GM19035 (cell line): ENCODE measurements around the gene KIF18B.

Experiments used
- ATAC-seq: cut with Tn5 transposase; IDR thresholded peaks from one replicate; pipeline ENCODE4 v1.9.1; 2021; ENCODE audit not compliant: unreplicated experiment

KIF18B gene

DNA sequence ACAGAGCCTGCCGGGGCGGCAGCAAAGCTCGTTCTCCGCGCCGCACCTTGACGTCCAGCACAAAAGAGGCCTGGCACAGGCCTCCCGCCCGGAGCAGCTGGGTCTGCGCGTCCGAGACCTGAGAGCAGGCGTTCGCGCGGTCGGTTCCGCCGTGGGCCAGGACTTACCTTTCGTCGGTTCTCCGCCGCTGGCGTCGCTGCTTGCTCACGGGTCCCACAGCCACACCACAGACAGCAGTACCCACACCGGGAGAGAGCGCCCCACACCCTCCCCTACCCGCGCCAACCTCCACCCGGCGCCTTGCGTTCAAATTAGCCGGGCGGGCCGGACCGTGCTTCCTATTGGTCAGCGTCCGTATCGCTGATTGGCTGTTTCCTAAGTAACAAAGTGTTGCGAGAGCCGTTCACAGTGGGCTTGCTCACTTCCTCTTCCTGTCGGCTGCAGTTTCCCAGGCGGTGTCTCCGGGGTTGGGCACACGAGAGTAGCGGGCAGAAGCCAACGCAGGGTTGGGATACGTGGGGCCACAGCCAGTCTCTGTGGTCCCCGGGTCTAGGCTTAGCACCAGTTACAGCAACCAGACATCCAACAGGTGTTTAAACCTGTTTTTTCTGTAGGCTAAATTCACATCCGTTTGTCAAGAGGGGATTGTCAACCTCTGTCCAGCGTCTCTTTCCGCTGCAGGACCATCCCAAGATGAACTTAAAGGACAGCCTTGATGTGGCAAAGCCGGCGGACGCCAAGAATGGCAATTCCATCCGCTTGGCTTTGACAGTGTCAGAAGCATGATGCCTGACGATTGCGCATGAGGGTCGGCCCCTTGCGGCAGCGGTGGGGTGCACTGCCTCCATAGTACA lies at the start of gene KIF18B:
KIF18B (minus strand) TSS at position 313 of the 854 bp plus-strand sequence. CDS start 11,429 bp downstream, outside the sequence.
- ATAC-seq = peak; percentile 96

DNA sequence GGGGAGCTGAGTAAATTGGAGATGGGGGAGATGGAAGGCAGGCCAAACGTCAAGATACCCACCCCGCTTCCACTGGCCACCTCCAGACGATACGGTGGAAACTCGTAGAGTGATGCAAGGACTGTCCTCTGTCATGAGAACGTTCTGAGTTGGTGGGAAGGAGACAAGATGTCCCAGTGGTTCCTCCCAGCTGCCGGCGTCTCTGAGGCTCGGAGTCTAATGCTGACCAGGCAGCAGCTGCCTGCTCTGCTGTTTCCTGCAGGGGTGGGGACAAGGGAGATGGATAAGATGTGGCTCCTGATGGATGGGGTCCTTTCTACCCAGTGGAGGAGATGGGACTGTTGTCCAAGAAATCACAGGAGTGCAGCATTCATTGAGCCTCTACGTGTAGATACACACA lies 48.7 kb upstream of the KIF18B start:
- no peak for ATAC-seq

GRCh38 chr17:44995436-44996001 lies 47.9 kb upstream of the KIF18B start:
- ATAC-seq = no peak

DNA sequence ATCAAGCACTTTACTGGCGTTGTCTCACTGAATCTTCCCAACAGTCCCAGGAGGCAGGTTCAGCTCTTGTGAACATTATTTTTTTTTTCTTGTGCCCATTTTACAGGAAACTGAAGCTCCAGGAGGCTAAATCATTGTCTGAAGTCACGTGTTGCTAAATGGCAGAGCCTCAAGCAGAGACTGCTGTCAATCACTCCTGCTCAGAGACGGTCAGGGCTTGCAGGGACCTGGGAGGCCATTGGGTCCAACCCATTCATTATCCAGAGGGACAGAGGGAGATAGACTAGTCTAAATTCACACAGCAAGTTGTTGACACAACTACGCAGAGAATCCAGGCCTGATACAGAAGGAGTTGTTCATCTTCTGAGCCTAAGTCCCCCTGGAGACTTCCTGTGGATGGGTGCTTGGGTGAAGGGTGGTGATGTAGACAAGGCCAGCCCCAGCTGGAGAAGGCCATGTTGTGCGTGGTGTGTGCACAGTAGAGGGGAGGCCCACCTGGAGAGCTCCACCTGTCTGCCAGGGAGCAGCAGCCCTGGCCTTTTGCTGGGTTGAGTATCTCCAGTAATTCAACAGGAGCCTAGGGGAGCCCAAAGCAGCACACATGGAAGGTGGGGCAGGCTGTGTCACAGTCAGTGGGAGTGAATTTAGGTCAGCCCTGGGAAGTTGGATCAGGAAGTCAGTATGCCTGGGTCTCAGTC lies 44.8 kb upstream of the KIF18B start:
- ATAC-seq = no peak

GRCh38 chr17:44990994-44991393 lies 43.4 kb upstream of the KIF18B start:
- ATAC-seq = no peak

- ATAC-seq = no peak
Measured at GRCh38 chr17:44989552-44990138, 42.1 kb upstream of the KIF18B start.

GRCh38 chr17:44988044-44988942 lies 40.7 kb upstream of the KIF18B start:
- ATAC-seq = no peak

- no peak for ATAC-seq
Measured at GRCh38 chr17:44983563-44983962, 36.0 kb upstream of the KIF18B start.

- ATAC-seq = no peak
Measured at GRCh38 chr17:44982113-44982702, 34.6 kb upstream of the KIF18B start.

GRCh38 chr17:44981221-44981968 lies 33.8 kb upstream of the KIF18B start:
- no peak for ATAC-seq

GRCh38 chr17:44979426-44979995 lies 31.9 kb upstream of the KIF18B start:
- no peak for ATAC-seq

- no peak for ATAC-seq
Measured at GRCh38 chr17:44978807-44979206, 31.2 kb upstream of the KIF18B start.

- ATAC-seq = no peak
Measured at GRCh38 chr17:44977814-44978550, 30.4 kb upstream of the KIF18B start.

GRCh38 chr17:44977065-44977464 lies 29.5 kb upstream of the KIF18B start:
- no peak for ATAC-seq

DNA sequence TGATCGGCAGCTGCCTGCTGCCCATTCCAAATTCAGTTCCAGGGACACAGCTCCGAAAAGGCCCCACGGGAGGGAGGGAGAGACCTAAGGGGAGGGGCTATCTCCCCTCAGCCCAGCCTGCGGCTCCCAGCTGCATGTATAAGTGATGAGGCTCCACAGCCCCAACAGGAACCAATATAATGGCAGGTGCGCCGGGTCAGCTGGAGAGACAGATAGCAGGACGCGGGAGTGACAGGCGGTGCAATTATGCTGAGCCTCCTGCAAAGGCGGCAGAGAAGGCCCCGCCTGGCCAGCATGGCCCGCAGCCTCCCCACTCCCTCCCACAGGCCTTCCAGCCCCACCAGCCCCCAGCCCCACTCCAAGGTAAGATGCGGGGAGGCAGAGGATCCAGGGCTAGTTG lies 28.6 kb upstream of the KIF18B start:
- no peak for ATAC-seq

DNA sequence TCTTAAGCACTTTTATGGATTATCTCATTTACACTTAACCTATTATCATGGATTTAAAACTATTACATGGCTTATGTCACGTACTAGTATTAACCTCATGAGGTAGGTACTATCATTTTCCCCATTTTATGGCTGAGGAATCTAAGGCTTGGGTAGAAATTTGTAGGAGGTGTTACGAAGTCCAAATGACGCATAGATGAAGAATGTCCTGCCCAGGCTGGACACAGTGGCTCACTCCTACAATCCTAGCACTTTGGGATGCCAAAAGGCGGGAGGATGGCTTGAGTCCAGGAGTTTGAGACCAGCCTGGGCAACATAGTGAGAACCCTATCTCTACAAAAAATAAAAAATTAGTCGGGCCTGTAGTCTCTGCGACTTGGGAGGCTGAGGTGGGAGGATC lies 25.4 kb upstream of the KIF18B start:
- ATAC-seq = no peak

- no peak for ATAC-seq
Measured at GRCh38 chr17:44971776-44972483, 24.4 kb upstream of the KIF18B start.
